CD4-positive, alpha-beta T cell (primary cell): ENCODE results near the gene DHCR7. TPM values are rescaled to one million over a fixed set of nuclear protein-coding genes. Genes with fewer than 3 reads are reported as not detected.

Experiments
- ATAC-seq: fragments of 200-7000 bp; cut with Tn5 transposase; one replicate; pipeline ENCODE4 v1.10.0; 2022; ENCODE audit warnings: mild to moderate bottlenecking; ENCODE audit not compliant: poor library complexity
- CTCF ChIA-PET: fragments of 350-600 bp; sonication (Branson Sonifier 250); formaldehyde crosslinking; loops from one replicate; lab custom pipeline; 2021; ENCODE audit warnings: antibody characterized with exemption, inconsistent platforms; lab: Charles Lee
- POLR2A ChIA-PET: fragments of 350-600 bp; sonication (Branson Sonifier 250); formaldehyde crosslinking; loops from one replicate; lab custom pipeline; 2021; ENCODE audit warnings: antibody characterized with exemption, inconsistent platforms; lab: Charles Lee
- DNase-seq, 14 experiments: peaks; one replicate each; pipeline ENCODE4 v3.0.0-alpha.2; 2013 to 2020; ENCODE audit warnings: mixed read lengths in 2 of 14
- H3K27ac ChIP-seq, 2 donors: one replicate each; pipeline versions ENCODE4 v1.5.1 to v1.7.0; 2013; ENCODE audit warnings: low read length in 2 of 2, low read depth in 1 of 2, mild to moderate bottlenecking in 1 of 2
- H3K27me3 ChIP-seq, 2 experiments: 1 replicate in 1 of 2; 2 replicates in 1 of 2; pipeline versions ENCODE4 v1.6.1 to v1.7.0; 2013; ENCODE audit warnings: low read length in 2 of 2, control low read depth in 1 of 2, mild to moderate bottlenecking in 1 of 2, moderate library complexity in 1 of 2; ENCODE audit not compliant: insufficient read depth in 2 of 2, control insufficient read depth in 1 of 2
- H3K36me3 ChIP-seq: one replicate; pipeline ENCODE4 v1.6.1; 2013; ENCODE audit warnings: low read length, control low read depth; ENCODE audit not compliant: insufficient read depth
- H3K4me1 ChIP-seq: one replicate; pipeline ENCODE4 v1.6.1; 2013; ENCODE audit warnings: low read length, control low read depth; ENCODE audit not compliant: insufficient read depth
- H3K4me3 ChIP-seq: one replicate; pipeline ENCODE4 v1.5.1; 2013; ENCODE audit warnings: mild to moderate bottlenecking, low read length, moderate library complexity
- H3K9me3 ChIP-seq, 2 experiments: 1 replicate in 1 of 2; 2 replicates in 1 of 2; pipeline versions ENCODE4 v1.6.1 to v1.7.0; 2013; ENCODE audit warnings: low read length in 2 of 2, mild to moderate bottlenecking in 2 of 2, control low read depth in 1 of 2, moderate library complexity in 1 of 2; ENCODE audit not compliant: control insufficient read depth in 1 of 2, insufficient read depth in 1 of 2
- H3K27ac Mint-ChIP-seq: one replicate; pipeline ENCODE4 v1.8.0; 2020; ENCODE audit warnings: mixed read lengths
- H3K27me3 Mint-ChIP-seq: one replicate; pipeline ENCODE4 v1.8.0; 2021; ENCODE audit warnings: mixed read lengths
- H3K36me3 Mint-ChIP-seq: one replicate; pipeline ENCODE4 v1.8.0; 2021; ENCODE audit warnings: low read depth, mixed read lengths
- H3K4me1 Mint-ChIP-seq: one replicate; pipeline ENCODE4 v1.8.0; 2021; ENCODE audit warnings: low read depth, mixed read lengths
- H3K4me3 Mint-ChIP-seq: one replicate; pipeline ENCODE4 v1.8.0; 2020; ENCODE audit warnings: mild to moderate bottlenecking, mixed read lengths
- H3K9me3 Mint-ChIP-seq: one replicate; pipeline ENCODE4 v1.8.0; 2020; ENCODE audit warnings: mixed read lengths
- CTCF ChIP-seq: fragments of 200-600 bp; IDR thresholded peaks from one replicate; pipeline ENCODE4 v1.8.0; 2022; ENCODE audit warnings: antibody characterized with exemption, mild to moderate bottlenecking
- intact Hi-C, 2 experiments: fragments of 100-400 bp; cut with DNase I in 1 of 2; cut with micrococcal nuclease in 1 of 2; formaldehyde crosslinking; loops; one replicate each; pipeline versions ENCODE4 v1.15.1 to v1.9.0; 2023 to 2025; cut with DNase I, micrococcal nuclease
- total RNA-seq, 174 experiments: library from RNA in 2 of 174; stranded (reverse) in 2 of 174; gene quantifications; one replicate each; pipeline ENCODE4 v1.2.3 and lab custom pipeline; 2021 to 2026

DHCR7 gene
- total RNA-seq, 2 experiments from 2014 or later: 30.2 to 30.6 TPM

GRCh38 chr11:71478528-71478840 is 30.3 kb upstream of the DHCR7 start:
- no peak for TF ChIP-seq CTCF
- H3K4me1 ChIP-seq: no peaks in the 10 kb centered on the region
- intact Hi-C loops: no loop called here
- Mint-ChIP-seq H3K9me3 (no peaks in the 10 kb centered on the region), H3K4me3 (no peak overlapping the region), H3K27ac (no peak overlapping the region), H3K4me1 (no peaks in the 10 kb centered on the region), H3K36me3 (peaks cover 83% of the 10 kb centered on the region), H3K27me3 (no peaks in the 10 kb centered on the region)
- ATAC-seq (no peak), DNase-seq (no peak)
- peaks cover 91% of the 10 kb centered on the region for H3K36me3 ChIP-seq
- ChIA-PET POLR2A (no interaction called here), CTCF (no interaction called here)
- no peaks in the 10 kb centered on the region for H3K9me3 ChIP-seq
- no peak overlapping the region for H3K4me3 ChIP-seq
- no peaks in the 10 kb centered on the region for H3K27me3 ChIP-seq
- H3K27ac ChIP-seq: no peak overlapping the region

GRCh38 chr11:71477641-71478527 is 29.7 kb upstream of the DHCR7 start:
- intact Hi-C loops: no loop called here
- POLR2A ChIA-PET: no interaction called here

GRCh38 chr11:71476926-71477640 is 28.9 kb upstream of the DHCR7 start:
- Mint-ChIP-seq H3K27ac (no peak overlapping the region), H3K4me3 (no peak overlapping the region), H3K36me3 (peaks cover 85% of the 10 kb centered on the region), H3K4me1 (no peaks in the 10 kb centered on the region), H3K27me3 (no peaks in the 10 kb centered on the region), H3K9me3 (no peaks in the 10 kb centered on the region)
- Histone ChIP-seq H3K36me3 (peaks cover 92% of the 10 kb centered on the region), H3K4me3 (no peak overlapping the region), H3K27ac (no peak overlapping the region), H3K9me3 (no peaks in the 10 kb centered on the region), H3K4me1 (no peaks in the 10 kb centered on the region), H3K27me3 (no peaks in the 10 kb centered on the region)
- no peak for ATAC-seq
- no peak for DNase-seq
- intact Hi-C loops: no loop called here
- ChIA-PET CTCF (no interaction called here), POLR2A (no interaction called here)
- TF ChIP-seq CTCF: no peak

More at GRCh38 chr11:71477641-71478527, 29.7 kb upstream of the DHCR7 start:
- H3K27ac Mint-ChIP-seq: no peak overlapping the region
- no peaks in the 10 kb centered on the region for H3K9me3 ChIP-seq
- H3K36me3 ChIP-seq: peaks cover 91% of the 10 kb centered on the region
- no peak overlapping the region for H3K4me3 ChIP-seq
- DNase-seq: no peak
- CTCF ChIA-PET: no interaction called here
- H3K4me1 Mint-ChIP-seq: no peaks in the 10 kb centered on the region
- no peaks in the 10 kb centered on the region for H3K4me1 ChIP-seq
- ATAC-seq: no peak
- no peak overlapping the region for H3K4me3 Mint-ChIP-seq
- no peak for TF ChIP-seq CTCF
- H3K9me3 Mint-ChIP-seq: no peaks in the 10 kb centered on the region
- no peaks in the 10 kb centered on the region for H3K27me3 ChIP-seq
- H3K27me3 Mint-ChIP-seq: no peaks in the 10 kb centered on the region
- H3K27ac ChIP-seq: no peak overlapping the region
- H3K36me3 Mint-ChIP-seq: peaks cover 81% of the 10 kb centered on the region
